OCI-LY7 (cell line): ENCODE data around the gene WDTC1. TPM values are rescaled to one million over a fixed set of nuclear protein-coding genes. Genes with fewer than 3 reads are reported as not detected.

Experiments
- BruUV-seq: library from RNA; stranded (reverse); fragments of 400-500 nt; replicated peaks from 2 replicates; lab custom pipeline; 2021; lab: Mats Ljungman, UMichigan
- CTCF ChIA-PET: fragments of 300-600 bp; sonication (Branson Sonifier 250); formaldehyde crosslinking; loops from one replicate; lab custom pipeline; 2022; ENCODE audit warnings: antibody characterized with exemption; ENCODE audit not compliant: unreplicated experiment; lab: Charles Lee
- POLR2A ChIA-PET: fragments of 300-600 bp; sonication (Branson Sonifier 250); formaldehyde crosslinking; loops from one replicate; lab custom pipeline; 2022; ENCODE audit warnings: antibody characterized with exemption; lab: Charles Lee
- DNase-seq: peaks from one replicate; pipeline ENCODE4 v3.0.0-alpha.2; 2015; ENCODE audit warnings: low spot score
- H2AFZ ChIP-seq: fragments of 200-600 bp; sonication (generic), shearing (Covaris generic); 2 replicates; pipeline ENCODE4 v1.6.1; 2014; ENCODE audit warnings: mild to moderate bottlenecking, antibody characterized with exemption, low read length, moderate library complexity
- H3K27ac ChIP-seq: fragments of 200-600 bp; sonication (generic); 2 replicates; pipeline ENCODE4 v1.5.1; 2014; ENCODE audit warnings: mixed run types, low read depth, mild to moderate bottlenecking, moderate library complexity, low read length, inconsistent platforms; ENCODE audit not compliant: poor library complexity, severe bottlenecking
- H3K36me3 ChIP-seq: fragments of 200-600 bp; sonication (generic); 2 replicates; pipeline ENCODE4 v1.6.1; 2014; ENCODE audit warnings: mild to moderate bottlenecking, antibody characterized with exemption, low read length, moderate library complexity, mixed read lengths; ENCODE audit not compliant: insufficient read depth
- H3K4me1 ChIP-seq: fragments of 200-600 bp; sonication (generic); 2 replicates; pipeline ENCODE4 v1.5.1; 2014; ENCODE audit warnings: mild to moderate bottlenecking, low read length; ENCODE audit not compliant: insufficient read depth, poor library complexity, severe bottlenecking
- H3K4me2 ChIP-seq: fragments of 200-600 bp; sonication (generic); 2 replicates; pipeline ENCODE4 v1.6.1; 2014; ENCODE audit warnings: mild to moderate bottlenecking, low read length
- H3K4me3 ChIP-seq: fragments of 200-600 bp; sonication (generic); 2 replicates; pipeline ENCODE4 v1.5.1; 2014; ENCODE audit warnings: mild to moderate bottlenecking, low read depth, low read length; ENCODE audit not compliant: poor library complexity, severe bottlenecking
- H3K79me2 ChIP-seq: fragments of 200-600 bp; sonication (generic); 2 replicates; pipeline ENCODE4 v1.6.1; 2016; ENCODE audit warnings: low read depth, mild to moderate bottlenecking, low read length, moderate library complexity, mixed read lengths; ENCODE audit not compliant: insufficient read depth
- H3K9me2 ChIP-seq: fragments of 200-600 bp; sonication (generic); 2 replicates; pipeline ENCODE4 v1.6.1; 2016; ENCODE audit warnings: mild to moderate bottlenecking, low read length, mixed read lengths; ENCODE audit not compliant: insufficient read depth
- H3K9me3 ChIP-seq: fragments of 200-600 bp; sonication (generic); 2 replicates; pipeline ENCODE4 v1.6.1; 2014; ENCODE audit warnings: mild to moderate bottlenecking, mixed run types, low read length, mixed read lengths
- H4K20me1 ChIP-seq: fragments of 200-600 bp; sonication (generic); 2 replicates; pipeline ENCODE4 v1.6.1; 2014; ENCODE audit warnings: mild to moderate bottlenecking, antibody characterized with exemption, low read length, moderate library complexity, mixed read lengths; ENCODE audit not compliant: insufficient read depth
- EZH2phosphoT487 ChIP-seq: fragments of 200-600 bp; sonication (generic); IDR thresholded peaks from 2 replicates; pipeline ENCODE4 v1.6.1; 2018; ENCODE audit warnings: low read depth, borderline replicate concordance, mild to moderate bottlenecking, mixed run types, antibody characterized with exemption, low read length, moderate library complexity, mixed read lengths
- intact Hi-C: fragments of 100-400 bp; cut with micrococcal nuclease; formaldehyde crosslinking; loops from one replicate; pipeline ENCODE4 v1.10.0; 2022; ENCODE audit not compliant: unreplicated experiment
- total RNA-seq, 2 experiments: library from RNA; depleted of rRNA in 1 of 2; stranded (reverse); fragments of >200 nt in 1 of 2; shearing (Covaris generic) in 1 of 2; gene quantifications; 2 replicates each; pipeline ENCODE4 v1.2.3, GENCODE V29; 2014 to 2022
- TF ChIP-seq, protein P1 (sequence below): fragments of 200-600 bp; sonication (generic); conservative IDR thresholded peaks from 2 replicates; pipeline ENCODE4 v1.5.1; 2014; ENCODE audit warnings: mild to moderate bottlenecking, antibody characterized with exemption, low read length, moderate library complexity, mixed read lengths

WDTC1 gene
- total RNA-seq, 2 experiments from 2014 or later: 18.2 to 27.8 TPM

DNA sequence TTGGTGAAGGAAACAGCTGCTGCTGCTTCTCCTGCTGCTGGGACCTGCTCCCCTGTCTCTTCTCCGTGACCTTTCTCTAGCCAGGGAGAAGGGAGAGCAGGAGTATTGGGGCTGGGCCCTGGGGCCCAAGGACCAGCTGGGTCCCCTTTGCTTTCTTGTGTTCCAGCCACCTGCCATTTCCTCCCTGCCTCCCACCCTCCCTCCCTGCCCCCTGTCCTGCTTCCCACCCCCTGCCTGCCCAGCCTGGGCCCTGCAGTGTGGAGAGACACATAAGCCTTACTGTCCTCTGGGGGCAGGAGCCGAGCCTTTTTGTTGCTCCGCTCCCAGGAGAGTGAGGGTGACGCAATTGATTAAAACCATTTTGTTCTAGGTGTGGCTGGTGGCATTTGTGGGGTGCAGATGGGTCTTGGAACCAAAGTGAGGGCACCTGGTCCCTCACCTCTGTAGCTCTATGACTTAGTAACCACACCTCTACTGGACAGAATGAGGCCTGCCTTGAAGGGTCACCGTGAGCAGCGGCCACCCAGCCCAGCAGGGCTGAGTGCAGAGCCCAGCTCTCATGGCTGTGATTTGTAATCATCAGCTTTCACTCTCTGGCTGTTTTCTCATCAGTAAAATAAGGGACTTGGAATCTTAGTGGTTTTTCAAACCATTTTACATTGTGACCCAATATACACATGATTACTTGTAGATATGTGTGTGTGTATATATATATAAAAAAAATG lies 73.6 kb downstream of the WDTC1 start:
- BruUV-seq: no TSS peak
- POLR2A ChIA-PET: no interaction called here
- intact Hi-C loops: loop anchor here (10.0 kb wide), 1 partner anchor 47 kb away; no protein-coding TSS in a partner anchor
- CTCF ChIA-PET: interaction anchor here (0.6 kb wide), 1 partner anchor 33 kb away, joined by 3 read pairs; no protein-coding TSS in a partner anchor
- H3K9me3 ChIP-seq: no peaks in the 10 kb centered on the region
- H4K20me1 ChIP-seq: no peaks in the 10 kb centered on the region
- H3K4me1 ChIP-seq: peaks cover 11% of the 10 kb centered on the region
- H3K9me2 ChIP-seq: no peaks in the 10 kb centered on the region
- H3K36me3 ChIP-seq: no peaks in the 10 kb centered on the region
- H3K4me2 ChIP-seq: no peak overlapping the region
- H2AFZ ChIP-seq: no peak overlapping the region
- TF ChIP-seq EZH2phosphoT487: no peak
- TF ChIP-seq, protein P1, sequence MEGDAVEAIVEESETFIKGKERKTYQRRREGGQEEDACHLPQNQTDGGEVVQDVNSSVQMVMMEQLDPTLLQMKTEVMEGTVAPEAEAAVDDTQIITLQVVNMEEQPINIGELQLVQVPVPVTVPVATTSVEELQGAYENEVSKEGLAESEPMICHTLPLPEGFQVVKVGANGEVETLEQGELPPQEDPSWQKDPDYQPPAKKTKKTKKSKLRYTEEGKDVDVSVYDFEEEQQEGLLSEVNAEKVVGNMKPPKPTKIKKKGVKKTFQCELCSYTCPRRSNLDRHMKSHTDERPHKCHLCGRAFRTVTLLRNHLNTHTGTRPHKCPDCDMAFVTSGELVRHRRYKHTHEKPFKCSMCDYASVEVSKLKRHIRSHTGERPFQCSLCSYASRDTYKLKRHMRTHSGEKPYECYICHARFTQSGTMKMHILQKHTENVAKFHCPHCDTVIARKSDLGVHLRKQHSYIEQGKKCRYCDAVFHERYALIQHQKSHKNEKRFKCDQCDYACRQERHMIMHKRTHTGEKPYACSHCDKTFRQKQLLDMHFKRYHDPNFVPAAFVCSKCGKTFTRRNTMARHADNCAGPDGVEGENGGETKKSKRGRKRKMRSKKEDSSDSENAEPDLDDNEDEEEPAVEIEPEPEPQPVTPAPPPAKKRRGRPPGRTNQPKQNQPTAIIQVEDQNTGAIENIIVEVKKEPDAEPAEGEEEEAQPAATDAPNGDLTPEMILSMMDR: no peak
- DNase-seq: no peak
- no peak overlapping the region for H3K27ac ChIP-seq
- H3K79me2 ChIP-seq: no peaks in the 10 kb centered on the region
- H3K4me3 ChIP-seq: no peak overlapping the region

- H3K9me2 ChIP-seq: no peaks in the 10 kb centered on the region
- no peak for DNase-seq
- no peak overlapping the region for H3K4me2 ChIP-seq
- no peaks in the 10 kb centered on the region for H3K36me3 ChIP-seq
- ChIA-PET POLR2A (no interaction called here), CTCF (no interaction called here)
- no peaks in the 10 kb centered on the region for H4K20me1 ChIP-seq
- no peak overlapping the region for H3K27ac ChIP-seq
- BruUV-seq: no TSS peak
- peaks cover 13% of the 10 kb centered on the region for H3K4me1 ChIP-seq
- no peak overlapping the region for H3K4me3 ChIP-seq
- peak overlapping the region; percentile 57; the same call in 1 of the 2 replicates for H2AFZ ChIP-seq
- TF ChIP-seq EZH2phosphoT487: no peak
- TF ChIP-seq, protein P1: no peak
- H3K9me3 ChIP-seq: no peaks in the 10 kb centered on the region
- intact Hi-C loops: no loop called here
- H3K79me2 ChIP-seq: no peaks in the 10 kb centered on the region
These were observed 79.7 kb downstream of the WDTC1 start for GRCh38 chr1:27314169-27314568.

GRCh38 chr1:27314737-27315136 lies 80.3 kb downstream of the WDTC1 start:
- POLR2A ChIA-PET: no interaction called here
- no TSS peak for BruUV-seq
- TF ChIP-seq, protein P1: no peak
- no peak for TF ChIP-seq EZH2phosphoT487

More at GRCh38 chr1:27314737-27315136, 80.3 kb downstream of the WDTC1 start:
- no peak overlapping the region for H3K27ac ChIP-seq
- H3K9me2 ChIP-seq: no peaks in the 10 kb centered on the region
- no peaks in the 10 kb centered on the region for H3K36me3 ChIP-seq
- H3K4me1 ChIP-seq: peaks cover 13% of the 10 kb centered on the region
- H3K4me2 ChIP-seq: no peak overlapping the region
- H3K9me3 ChIP-seq: no peaks in the 10 kb centered on the region
- no peak overlapping the region for H2AFZ ChIP-seq
- no peaks in the 10 kb centered on the region for H4K20me1 ChIP-seq
- CTCF ChIA-PET: no interaction called here
- H3K79me2 ChIP-seq: no peaks in the 10 kb centered on the region
- intact Hi-C loops: no loop called here
- DNase-seq: no peak
- no peak overlapping the region for H3K4me3 ChIP-seq
